Measurements from ENCODE around the gene FBXL14.

The FBXL14 gene

GRCh38 chr12:1531654-1532374 lies 62.6 kb downstream of the FBXL14 start:
- Histone ChIP-seq H3K9me3 (ENCODE audit: control insufficient read depth, low read length) (no peaks in the 10 kb centered on the region), H3K4me3 (ENCODE audit: low read depth, low read length) (no peak overlapping the region), H3K79me2 (no peaks in the 10 kb centered on the region), H3K27me3 (ENCODE audit: control insufficient read depth, insufficient read depth, low read length) (no peaks in the 10 kb centered on the region), H3K27ac (no peak overlapping the region), H2AFZ (peak overlapping the region; percentile 87), H3K9ac (no peak overlapping the region), H3K36me3 (ENCODE audit: control insufficient read depth, insufficient read depth, low read length) (no peaks in the 10 kb centered on the region), H3K4me1 (peaks cover 8% of the 10 kb centered on the region), H3K4me2 (ENCODE audit: low read length) (no peak overlapping the region)
- no peak for TF ChIP-seq CTCF (IDR thresholded peaks at IDR 0.05)

- H3K27me3 ChIP-seq (ENCODE audit: control insufficient read depth, insufficient read depth, low read length), result no peaks in the 10 kb centered on the region
- no peaks in the 10 kb centered on the region for H3K79me2 ChIP-seq
- TF ChIP-seq CTCF (IDR thresholded peaks at IDR 0.05), result no peak
- no peaks in the 10 kb centered on the region for H3K36me3 ChIP-seq (ENCODE audit: control insufficient read depth, insufficient read depth, low read length)
- H3K4me3 ChIP-seq (ENCODE audit: low read depth, low read length), result peak overlapping the region; percentile 44
- peak overlapping the region; percentile 87 for H2AFZ ChIP-seq
- H3K4me2 ChIP-seq (ENCODE audit: low read length), result peak overlapping the region; percentile 68
- no peak overlapping the region for H3K27ac ChIP-seq
- H3K9ac ChIP-seq, result no peak overlapping the region
- peaks cover 8% of the 10 kb centered on the region for H3K4me1 ChIP-seq
- H3K9me3 ChIP-seq (ENCODE audit: control insufficient read depth, low read length), result no peaks in the 10 kb centered on the region
Measured at GRCh38 chr12:1531153-1531653, 63.2 kb downstream of the FBXL14 start.

GRCh38 chr12:1530592-1531152 lies 63.7 kb downstream of the FBXL14 start:
- peak overlapping the region; percentile 44 for H3K4me3 ChIP-seq (ENCODE audit: low read depth, low read length)
- H3K27ac ChIP-seq, result no peak overlapping the region
- no peaks in the 10 kb centered on the region for H3K9me3 ChIP-seq (ENCODE audit: control insufficient read depth, low read length)
- TF ChIP-seq CTCF (IDR thresholded peaks at IDR 0.05), result no peak
- no peak overlapping the region for H2AFZ ChIP-seq
- H3K36me3 ChIP-seq (ENCODE audit: control insufficient read depth, insufficient read depth, low read length), result no peaks in the 10 kb centered on the region
- H3K4me1 ChIP-seq, result peaks cover 8% of the 10 kb centered on the region
- H3K4me2 ChIP-seq (ENCODE audit: low read length), result peak overlapping the region; percentile 68
- H3K9ac ChIP-seq, result no peak overlapping the region
- no peaks in the 10 kb centered on the region for H3K79me2 ChIP-seq
- no peaks in the 10 kb centered on the region for H3K27me3 ChIP-seq (ENCODE audit: control insufficient read depth, insufficient read depth, low read length)

- no peaks in the 10 kb centered on the region for H3K79me2 ChIP-seq
- no peak for TF ChIP-seq CTCF (IDR thresholded peaks at IDR 0.05)
- no peak overlapping the region for H3K9ac ChIP-seq
- peak overlapping the region; percentile 95 for H2AFZ ChIP-seq
- H3K36me3 ChIP-seq (ENCODE audit: control insufficient read depth, insufficient read depth, low read length), result no peaks in the 10 kb centered on the region
- H3K4me2 ChIP-seq (ENCODE audit: low read length), result peak overlapping the region; percentile 53
- H3K27ac ChIP-seq, result no peak overlapping the region
- peaks cover 8% of the 10 kb centered on the region for H3K4me1 ChIP-seq
- H3K4me3 ChIP-seq (ENCODE audit: low read depth, low read length), result no peak overlapping the region
- no peaks in the 10 kb centered on the region for H3K9me3 ChIP-seq (ENCODE audit: control insufficient read depth, low read length)
- no peaks in the 10 kb centered on the region for H3K27me3 ChIP-seq (ENCODE audit: control insufficient read depth, insufficient read depth, low read length)
Measured at GRCh38 chr12:1529862-1530591, 64.4 kb downstream of the FBXL14 start.

Data from parathyroid adenoma (tissue), 2 donors.